SK-N-MC (cell line): ENCODE data around the gene NOTCH4.

Experiments used
- EZH2 ChIP-seq: fragments of 200-600 bp; sonication (generic); IDR thresholded peaks from one replicate; pipeline ENCODE4 v1.6.1; 2017; ENCODE audit warnings: antibody characterized with exemption
- FOXP2 ChIP-seq: optimal IDR thresholded peaks from 2 replicates; pipeline ENCODE3; 2011; ENCODE audit warnings: mild to moderate bottlenecking, moderate library complexity; ENCODE audit not compliant: insufficient read depth; ENCODE audit errors: extremely low read length, control extremely low read depth
- POLR2AphosphoS5 ChIP-seq: IDR thresholded peaks from 2 replicates; pipeline ENCODE4 v1.6.1; 2012; ENCODE audit warnings: mild to moderate bottlenecking, low read depth, low read length, borderline replicate concordance

- peak; percentile 69 for TF ChIP-seq POLR2AphosphoS5
- TF ChIP-seq EZH2, result no peak
- TF ChIP-seq FOXP2, result peak; percentile 43
These were observed 46.6 kb downstream of the NOTCH4 start for GRCh38 chr6:32177183-32177787.
